GM21515 (cell line): ENCODE measurements around the gene GIN1.

Experiments used
- ATAC-seq: cut with Tn5 transposase; IDR thresholded peaks from one replicate; pipeline ENCODE4 v1.9.1; 2021; ENCODE audit not compliant: unreplicated experiment

The GIN1 gene

GRCh38 chr5:103037673-103038455 is 82.1 kb downstream of the GIN1 start:
- no peak for ATAC-seq

- no peak for ATAC-seq
Measured at GRCh38 chr5:103036601-103037000, 83.3 kb downstream of the GIN1 start.
